ENCODE measurements around the gene GIGYF2. TPM values are rescaled to one million over a fixed set of nuclear protein-coding genes. Genes with fewer than 3 reads are reported as not detected.

GIGYF2 gene
- total and polyA plus RNA-seq, 2 of the 13 experiments (the other 11 are each of a cell fraction or from before 2014, with no cell fraction given), result 44.9 to 73.5 TPM

GRCh38 chr2:232892221-232892620 lies 195.1 kb downstream of the GIGYF2 start:
- no peak overlapping the region for H3K4me3 ChIP-seq (replicated peaks in 1 of 3; ENCODE audit: insufficient read depth in 1 of 3, low read depth in 2 of 3, low read length in 3 of 3)
- BruUV-seq (replicated peaks), result no TSS peak
- 96% methylated on average over 13 of the region's 13 CpGs for WGBS (ENCODE audit: low lambda C conversion rate)
- no peaks in the 10 kb centered on the region for H4K20me1 ChIP-seq (ENCODE audit: insufficient read depth, low read length)
- H3K27ac ChIP-seq (ENCODE audit: extremely low read length, insufficient read depth, low read length), result no peak overlapping the region
- H2AFZ ChIP-seq (ENCODE audit: low read length), result no peak overlapping the region
- intact Hi-C loops (cut with micrococcal nuclease; ENCODE audit: unreplicated experiment), result no loop called here
- CTCF ChIA-PET (ENCODE audit: low intra/inter-chr PET ratio, low total read pairs), result no interaction called here
- H3K27me3 ChIP-seq (ENCODE audit: control insufficient read depth in 1 of 2, insufficient read depth in 2 of 2, low read length in 2 of 2), result no peaks in the 10 kb centered on the region
- no peaks in the 10 kb centered on the region for H3K4me1 ChIP-seq (ENCODE audit: insufficient read depth, low read length)
- peaks cover 14 to 36% of the 10 kb centered on the region in 2 experiments; a peak in 4 of 5 replicates for H3K36me3 ChIP-seq (replicated peaks in 1 of 2; ENCODE audit: control insufficient read depth in 1 of 2, insufficient read depth in 2 of 2, low read length in 2 of 2)
- no peak for TF ChIP-seq ZNF891 (CRISPR knock-in tag; IDR thresholded peaks at IDR 0.05)
- no peak for TF ChIP-seq NCOA2 (CRISPR knock-in tag; IDR thresholded peaks at IDR 0.05)
- no peak for TF ChIP-seq ZNF788 (CRISPR knock-in tag; IDR thresholded peaks at IDR 0.05; ENCODE audit: borderline replicate concordance)
- no peaks in the 10 kb centered on the region for H3K79me2 ChIP-seq (ENCODE audit: insufficient read depth, low read length)
- no peak for FAIRE-seq
- ATAC-seq, result no peak
- in situ Hi-C loops (cut with HindIII; ENCODE audit: extremely low pct_ligation_motif_present, low pct_unique_long_range_greater_than_20kb), result no loop called here
- no peak overlapping the region for H3K4me2 ChIP-seq (ENCODE audit: low read depth, low read length)
- H3K9me3 ChIP-seq (ENCODE audit: low read length), result no peaks in the 10 kb centered on the region
- DNase-seq (ENCODE audit: low spot score), result no peak
- POLR2A ChIA-PET, result no interaction called here
- no peak overlapping the region for H3K9ac ChIP-seq (ENCODE audit: insufficient read depth, low read depth, low read length)

- H3K9ac ChIP-seq (ENCODE audit: insufficient read depth, low read depth, low read length), result no peak overlapping the region
- H4K20me1 ChIP-seq (ENCODE audit: insufficient read depth, low read length), result no peaks in the 10 kb centered on the region
- WGBS (ENCODE audit: low lambda C conversion rate), result 96% methylated on average over 20 of the region's 20 CpGs
- intact Hi-C loops (cut with micrococcal nuclease; ENCODE audit: unreplicated experiment) (no loop called here), in situ Hi-C loops (cut with HindIII; ENCODE audit: extremely low pct_ligation_motif_present, low pct_unique_long_range_greater_than_20kb) (no loop called here)
- H3K4me1 ChIP-seq (ENCODE audit: insufficient read depth, low read length), result no peaks in the 10 kb centered on the region
- H3K79me2 ChIP-seq (ENCODE audit: insufficient read depth, low read length), result no peaks in the 10 kb centered on the region
- FAIRE-seq, result no peak
- peaks cover 14 to 33% of the 10 kb centered on the region in 2 experiments; a peak in 4 of 5 replicates for H3K36me3 ChIP-seq (replicated peaks in 1 of 2; ENCODE audit: control insufficient read depth in 1 of 2, insufficient read depth in 2 of 2, low read length in 2 of 2)
- ATAC-seq, result no peak
- no peak overlapping the region for H3K27ac ChIP-seq (ENCODE audit: extremely low read length, insufficient read depth, low read length)
- DNase-seq (ENCODE audit: low spot score), result no peak
- ChIA-PET POLR2A (no interaction called here), CTCF (ENCODE audit: low intra/inter-chr PET ratio, low total read pairs) (no interaction called here)
- H3K4me2 ChIP-seq (ENCODE audit: low read depth, low read length), result no peak overlapping the region
- H3K27me3 ChIP-seq (ENCODE audit: control insufficient read depth in 1 of 2, insufficient read depth in 2 of 2, low read length in 2 of 2), result no peaks in the 10 kb centered on the region
- H3K4me3 ChIP-seq (replicated peaks in 1 of 3; ENCODE audit: insufficient read depth in 1 of 3, low read depth in 2 of 3, low read length in 3 of 3), result no peak overlapping the region
- H3K9me3 ChIP-seq (ENCODE audit: low read length), result no peaks in the 10 kb centered on the region
- BruUV-seq (replicated peaks), result no TSS peak
- no peak overlapping the region for H2AFZ ChIP-seq (ENCODE audit: low read length)
- no peak for TF ChIP-seq ELK4 (CRISPR knock-in tag; IDR thresholded peaks at IDR 0.05; ENCODE audit: borderline replicate concordance)
- no peak for TF ChIP-seq HNF4G (IDR thresholded peaks at IDR 0.05; ENCODE audit: borderline replicate concordance, low read depth, low read length)
- TF ChIP-seq HNF4G (CRISPR knock-in tag; IDR thresholded peaks at IDR 0.05; ENCODE audit: borderline replicate concordance, low read depth), result no peak
- no peak for TF ChIP-seq HMGXB4 (CRISPR knock-in tag; IDR thresholded peaks at IDR 0.05; ENCODE audit: borderline replicate concordance in 1 of 2, low read depth in 1 of 2)
- no peak for TF ChIP-seq RNF219 (CRISPR knock-in tag; IDR thresholded peaks at IDR 0.05)
- TF ChIP-seq ZNF3 (CRISPR knock-in tag; IDR thresholded peaks at IDR 0.05), result no peak
- TF ChIP-seq DBP (CRISPR knock-in tag; IDR thresholded peaks at IDR 0.05; ENCODE audit: not compliant biosample characterization), result no peak
- TF ChIP-seq ZNF230 (CRISPR knock-in tag; IDR thresholded peaks at IDR 0.05), result no peak
- no peak for TF ChIP-seq KAT7 (CRISPR knock-in tag; IDR thresholded peaks at IDR 0.05; ENCODE audit: borderline replicate concordance)
These were observed 195.7 kb downstream of the GIGYF2 start for GRCh38 chr2:232892843-232893242.
